Stimulated activated naive CD8-positive, alpha-beta T cell treated with anti-CD3 and anti-CD28 coated beads, Interleukin-15, Interleukin-2, amounts not matched to agents 100 U/mL and 50 U/mL, for 24 hours (primary cell): Measurements from ENCODE around the gene AGPS.
"Not testable (repeated sequence)": the region's sequence is repeated elsewhere in the genome, so short reads cannot be mapped to it uniquely, and the experiment has no call there.

ENCODE experiments used
- ATAC-seq: fragments of 150-1000 bp; cut with Tn5 transposase; one replicate; pipeline ENCODE4 v1.10.0; 2021
- DNase-seq: peaks from one replicate; pipeline ENCODE4 v3.0.0; 2021

Gene AGPS

GRCh38 chr2:177392373-177393202, at the start of gene AGPS:
AGPS (plus strand) TSS chr2:177392773; CDS start chr2:177392790, 17 bp downstream.
- ATAC-seq (peak; percentile 90), DNase-seq (peak; percentile 84)

GRCh38 chr2:177343773-177344172, 48.8 kb upstream of the AGPS start:
- DNase-seq (no peak), ATAC-seq (no peak)

GRCh38 chr2:177344316-177344715, 48.3 kb upstream of the AGPS start:
- ATAC-seq (no peak), DNase-seq (no peak)

GRCh38 chr2:177346192-177346591, 46.4 kb upstream of the AGPS start:
- ATAC-seq, result no peak
- no peak for DNase-seq

- DNase-seq, result no peak
- no peak for ATAC-seq
Measured at GRCh38 chr2:177347570-177347969, 45.0 kb upstream of the AGPS start.

- DNase-seq (no peak), ATAC-seq (no peak)
Measured at GRCh38 chr2:177348118-177348654, 44.4 kb upstream of the AGPS start.

- DNase-seq (no peak), ATAC-seq (no peak)
Measured at GRCh38 chr2:177348733-177349693, 43.6 kb upstream of the AGPS start.

GRCh38 chr2:177350624-177351023, 41.9 kb upstream of the AGPS start:
- not testable (repeated sequence) for DNase-seq, ATAC-seq

GRCh38 chr2:177351121-177351520, 41.5 kb upstream of the AGPS start:
- not testable (repeated sequence) for DNase-seq, ATAC-seq

GRCh38 chr2:177352441-177353186, 40.0 kb upstream of the AGPS start:
- DNase-seq, result no peak
- ATAC-seq, result no peak

- DNase-seq, result no peak
- no peak for ATAC-seq
Measured at GRCh38 chr2:177353187-177353478, 39.4 kb upstream of the AGPS start.

- not testable (repeated sequence) for DNase-seq, ATAC-seq
Measured at GRCh38 chr2:177354541-177354940, 38.0 kb upstream of the AGPS start.

GRCh38 chr2:177355874-177356273, 36.7 kb upstream of the AGPS start:
- DNase-seq, result no peak
- ATAC-seq, result no peak

GRCh38 chr2:177359836-177360595, 32.6 kb upstream of the AGPS start:
- DNase-seq, result no peak
- ATAC-seq, result no peak

GRCh38 chr2:177362499-177362898, 30.1 kb upstream of the AGPS start:
- no peak for DNase-seq
- no peak for ATAC-seq

GRCh38 chr2:177363332-177363731, 29.2 kb upstream of the AGPS start:
- ATAC-seq, result no peak
- DNase-seq, result no peak

- ATAC-seq, DNase-seq: not testable (repeated sequence)
Measured at GRCh38 chr2:177365764-177366163, 26.8 kb upstream of the AGPS start.

- ATAC-seq, DNase-seq: not testable (repeated sequence)
Measured at GRCh38 chr2:177368023-177368422, 24.6 kb upstream of the AGPS start.

GRCh38 chr2:177379354-177379753, 13.2 kb upstream of the AGPS start:
- DNase-seq, result no peak
- ATAC-seq, result no peak

GRCh38 chr2:177380181-177380580, 12.4 kb upstream of the AGPS start:
- no peak for DNase-seq
- no peak for ATAC-seq

GRCh38 chr2:177383935-177384334, 8.6 kb upstream of the AGPS start:
- ATAC-seq, result no peak
- DNase-seq, result no peak
